GM21723 (cell line): ENCODE results near the gene PACSIN1.

Experiments
- ATAC-seq: cut with Tn5 transposase; IDR thresholded peaks from one replicate; pipeline ENCODE4 v1.9.1; 2021; ENCODE audit warnings: mild to moderate bottlenecking, moderate library complexity; ENCODE audit not compliant: unreplicated experiment

PACSIN1 gene

GRCh38 chr6:34560366-34561226 is 94.7 kb downstream of the PACSIN1 start:
- no peak for ATAC-seq

GRCh38 chr6:34561227-34561530 is 95.3 kb downstream of the PACSIN1 start:
- ATAC-seq, result no peak

- ATAC-seq, result no peak
Measured at GRCh38 chr6:34562350-34562749, 96.5 kb downstream of the PACSIN1 start.

- ATAC-seq, result no peak
Measured at GRCh38 chr6:34562861-34563512, 97.1 kb downstream of the PACSIN1 start.

- no peak for ATAC-seq
Measured at GRCh38 chr6:34563513-34563870, 97.6 kb downstream of the PACSIN1 start.

- ATAC-seq, result no peak
Measured at GRCh38 chr6:34564181-34564580, 98.3 kb downstream of the PACSIN1 start.

- no peak for ATAC-seq
Measured at GRCh38 chr6:34565722-34566137, 99.9 kb downstream of the PACSIN1 start.

- no peak for ATAC-seq
Measured at GRCh38 chr6:34566830-34567546, 101.1 kb downstream of the PACSIN1 start.

GRCh38 chr6:34568341-34569201 is 102.7 kb downstream of the PACSIN1 start:
- ATAC-seq, result no peak

- no peak for ATAC-seq
Measured at GRCh38 chr6:34569361-34569973, 103.6 kb downstream of the PACSIN1 start.

GRCh38 chr6:34570066-34570833 is 104.4 kb downstream of the PACSIN1 start:
- ATAC-seq, result no peak

- no peak for ATAC-seq
Measured at GRCh38 chr6:34571388-34571787, 105.5 kb downstream of the PACSIN1 start.

GRCh38 chr6:34572021-34572420 is 106.1 kb downstream of the PACSIN1 start:
- no peak for ATAC-seq

GRCh38 chr6:34572585-34572984 is 106.7 kb downstream of the PACSIN1 start:
- no peak for ATAC-seq

- no peak for ATAC-seq
Measured at GRCh38 chr6:34573567-34574183, 107.8 kb downstream of the PACSIN1 start.

GRCh38 chr6:34574647-34575293 is 108.9 kb downstream of the PACSIN1 start:
- no peak for ATAC-seq

GRCh38 chr6:34575326-34575725 is 109.5 kb downstream of the PACSIN1 start:
- ATAC-seq, result no peak

- ATAC-seq, result no peak
Measured at GRCh38 chr6:34576286-34576955, 110.5 kb downstream of the PACSIN1 start.
